ENCODE data around the gene KCNH3. TPM values are rescaled to one million over a fixed set of nuclear protein-coding genes. Genes with fewer than 3 reads are reported as not detected.

Gene KCNH3
- total RNA-seq, 2 donors from 2014 or later, result 0.19 to 1.0 TPM

DNA sequence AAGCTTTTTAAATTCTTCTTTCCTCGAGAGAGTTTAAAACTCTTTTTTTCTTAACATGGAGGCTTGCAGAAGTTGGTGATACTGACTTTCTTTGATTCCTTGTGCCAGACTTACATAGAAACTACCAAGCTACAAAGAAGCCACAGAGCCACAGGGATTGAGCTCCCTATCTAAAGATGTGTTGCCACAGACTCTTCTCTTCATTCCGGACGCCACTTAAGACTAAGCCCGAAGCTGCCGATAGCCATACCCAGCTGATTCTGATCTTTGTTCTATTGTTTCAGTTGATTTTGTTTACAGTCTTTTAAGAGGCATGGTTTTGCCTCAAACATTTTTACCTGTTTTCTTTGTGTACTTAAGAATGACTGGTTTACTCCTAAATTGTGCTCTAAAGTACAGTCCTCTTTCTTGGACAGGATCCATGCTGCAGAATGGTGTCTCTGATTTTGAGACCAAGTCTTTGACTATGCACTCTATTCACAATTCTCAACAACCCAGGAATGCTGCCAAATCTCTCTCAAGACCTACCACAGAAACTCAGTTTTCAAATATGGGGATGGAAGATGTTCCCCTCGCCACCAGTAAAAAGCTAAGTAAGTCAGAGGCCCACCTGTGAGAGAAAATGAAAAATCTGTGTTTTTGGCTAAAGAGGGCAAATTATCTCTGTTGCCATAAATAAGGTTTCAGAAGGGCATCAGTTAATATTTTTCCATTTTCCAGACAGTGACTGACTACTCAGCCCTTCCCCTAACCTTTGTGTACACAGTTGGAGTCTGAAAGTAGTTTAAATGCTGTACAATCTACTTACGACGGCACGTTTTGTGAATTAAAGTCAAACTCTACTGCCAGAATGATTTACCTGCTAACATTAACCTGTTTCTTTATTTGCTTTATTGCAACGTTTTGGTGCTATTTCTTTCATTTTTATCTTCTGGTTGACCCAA, 42.1 kb upstream of the KCNH3 start:
- no peak for DNase-seq (ENCODE audit: low spot score)
- Histone ChIP-seq H3K4me1 (no peaks in the 10 kb centered on the region), H3K9me3 (no peaks in the 10 kb centered on the region), H3K4me3 (no peak overlapping the region), H3K27me3 (no peaks in the 10 kb centered on the region), H3K36me3 (peaks cover 31% of the 10 kb centered on the region), H3K27ac (no peak overlapping the region)
- TF ChIP-seq CTCF (IDR thresholded peaks at IDR 0.05), result no peak

- H3K27me3 ChIP-seq, result no peaks in the 10 kb centered on the region
- H3K9me3 ChIP-seq, result no peaks in the 10 kb centered on the region
- TF ChIP-seq CTCF (IDR thresholded peaks at IDR 0.05), result no peak
- no peak overlapping the region for H3K27ac ChIP-seq
- H3K36me3 ChIP-seq, result peaks cover 42% of the 10 kb centered on the region
- no peaks in the 10 kb centered on the region for H3K4me1 ChIP-seq
- no peak overlapping the region for H3K4me3 ChIP-seq
- DNase-seq (ENCODE audit: low spot score), result no peak
Measured at GRCh38 chr12:49501895-49502294, 36.9 kb upstream of the KCNH3 start.

DNA sequence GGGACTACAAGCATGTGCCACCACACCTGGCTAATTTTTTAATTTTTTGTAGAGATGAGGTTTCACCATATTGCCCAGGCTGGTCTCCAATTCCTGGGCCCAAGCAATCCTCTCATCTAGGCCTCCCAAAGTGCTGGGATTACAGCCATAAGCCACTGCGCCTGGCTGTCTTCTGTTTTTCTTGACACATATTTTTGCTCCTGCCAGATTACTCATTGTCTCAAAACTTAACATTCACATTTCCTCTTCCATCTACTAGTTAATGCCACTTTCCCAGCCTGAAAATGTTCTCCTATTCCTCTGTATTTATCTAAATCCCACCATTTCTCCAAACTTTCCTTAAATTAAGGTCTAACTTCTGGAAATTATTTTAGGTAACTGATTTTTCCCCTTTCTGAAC, 36.2 kb upstream of the KCNH3 start:
- no peaks in the 10 kb centered on the region for H3K9me3 ChIP-seq
- H3K36me3 ChIP-seq, result peaks cover 35% of the 10 kb centered on the region
- no peaks in the 10 kb centered on the region for H3K4me1 ChIP-seq
- H3K27me3 ChIP-seq, result no peaks in the 10 kb centered on the region
- H3K27ac ChIP-seq, result no peak overlapping the region
- no peak overlapping the region for H3K4me3 ChIP-seq
- no peak for TF ChIP-seq CTCF (IDR thresholded peaks at IDR 0.05)
- no peak for DNase-seq (ENCODE audit: low spot score)

DNA sequence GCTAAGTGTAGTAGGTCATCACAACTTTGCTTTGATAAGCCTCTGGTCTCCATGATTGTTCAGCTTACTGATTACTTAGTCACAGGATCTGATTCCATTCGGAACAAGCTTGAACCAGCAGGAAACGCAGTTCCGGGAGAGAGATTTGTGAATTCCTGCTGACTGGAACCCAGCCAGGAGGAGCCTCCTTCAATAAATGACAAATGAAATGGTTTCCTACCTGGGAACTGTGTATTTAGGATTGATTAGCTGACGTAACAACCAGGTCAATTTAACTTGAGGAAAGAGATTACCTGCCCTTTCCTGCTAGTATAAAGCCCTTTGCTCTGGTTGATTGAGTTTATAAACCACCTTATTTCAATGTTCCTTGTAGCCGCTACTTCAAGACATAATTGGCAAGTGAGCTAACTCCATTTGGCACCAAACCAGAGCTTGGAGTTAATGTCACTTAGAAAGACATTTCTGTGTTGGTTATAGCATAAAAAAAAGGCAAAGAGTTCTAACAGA, 35.1 kb upstream of the KCNH3 start:
- Histone ChIP-seq H3K36me3 (peaks cover 33% of the 10 kb centered on the region), H3K4me1 (no peaks in the 10 kb centered on the region), H3K4me3 (no peak overlapping the region), H3K27me3 (no peaks in the 10 kb centered on the region), H3K9me3 (no peaks in the 10 kb centered on the region), H3K27ac (no peak overlapping the region)
- TF ChIP-seq CTCF (IDR thresholded peaks at IDR 0.05), result no peak
- DNase-seq (ENCODE audit: low spot score), result no peak

DNA sequence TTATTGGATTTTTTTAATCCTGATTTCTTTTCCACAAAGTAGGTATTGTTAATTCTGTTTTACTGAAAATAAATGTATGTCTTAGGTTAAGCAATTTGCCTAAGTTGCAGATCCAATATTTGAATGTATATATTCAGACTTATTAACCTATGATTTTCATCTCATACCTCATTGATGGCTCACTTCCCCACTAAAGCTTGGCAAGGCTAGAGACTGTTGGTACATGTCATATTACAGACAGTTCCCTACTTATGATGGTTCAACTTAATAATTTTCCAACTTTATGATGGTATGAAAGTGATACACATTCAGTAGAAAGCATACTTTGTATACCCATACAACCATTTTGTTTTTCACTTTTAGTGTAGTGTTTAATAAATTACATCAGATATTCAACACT, 33.2 kb upstream of the KCNH3 start:
- no peaks in the 10 kb centered on the region for H3K4me1 ChIP-seq
- TF ChIP-seq CTCF (IDR thresholded peaks at IDR 0.05), result no peak
- DNase-seq (ENCODE audit: low spot score), result no peak

More for the DNA sequence above, 33.2 kb upstream of the KCNH3 start:
- Histone ChIP-seq H3K27ac (no peak overlapping the region), H3K36me3 (peaks cover 20% of the 10 kb centered on the region), H3K9me3 (no peaks in the 10 kb centered on the region), H3K27me3 (no peaks in the 10 kb centered on the region), H3K4me3 (no peak overlapping the region)

Measured in right atrium auricular region (tissue), 2 donors.